Measurements from ENCODE around the gene NYNRIN. TPM values are rescaled to one million over a fixed set of nuclear protein-coding genes. Genes with fewer than 3 reads are reported as not detected.

The NYNRIN gene
- total RNA-seq, 2 donors from 2014 or later, result 13.0 to 26.7 TPM

DNA sequence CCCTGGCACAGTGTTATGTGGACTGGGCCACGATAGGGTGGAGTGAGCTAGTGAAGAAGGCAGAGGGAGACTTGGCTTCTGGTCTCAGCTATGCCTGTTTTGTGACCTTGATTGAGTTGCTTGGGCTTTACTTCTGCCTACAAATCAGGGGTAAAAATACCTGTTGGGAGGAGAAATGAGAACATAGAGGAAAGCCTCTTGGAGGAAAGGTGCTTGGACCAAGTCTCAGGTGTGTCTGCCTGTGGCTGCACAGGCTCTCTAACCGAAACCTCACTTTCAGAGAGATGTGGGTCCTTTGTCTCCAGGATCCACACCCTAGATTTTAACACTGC, 38.9 kb downstream of the NYNRIN start:
- Histone ChIP-seq H3K27ac (peak overlapping the region; percentile 10), H3K36me3 (peaks cover 26% of the 10 kb centered on the region)

DNA sequence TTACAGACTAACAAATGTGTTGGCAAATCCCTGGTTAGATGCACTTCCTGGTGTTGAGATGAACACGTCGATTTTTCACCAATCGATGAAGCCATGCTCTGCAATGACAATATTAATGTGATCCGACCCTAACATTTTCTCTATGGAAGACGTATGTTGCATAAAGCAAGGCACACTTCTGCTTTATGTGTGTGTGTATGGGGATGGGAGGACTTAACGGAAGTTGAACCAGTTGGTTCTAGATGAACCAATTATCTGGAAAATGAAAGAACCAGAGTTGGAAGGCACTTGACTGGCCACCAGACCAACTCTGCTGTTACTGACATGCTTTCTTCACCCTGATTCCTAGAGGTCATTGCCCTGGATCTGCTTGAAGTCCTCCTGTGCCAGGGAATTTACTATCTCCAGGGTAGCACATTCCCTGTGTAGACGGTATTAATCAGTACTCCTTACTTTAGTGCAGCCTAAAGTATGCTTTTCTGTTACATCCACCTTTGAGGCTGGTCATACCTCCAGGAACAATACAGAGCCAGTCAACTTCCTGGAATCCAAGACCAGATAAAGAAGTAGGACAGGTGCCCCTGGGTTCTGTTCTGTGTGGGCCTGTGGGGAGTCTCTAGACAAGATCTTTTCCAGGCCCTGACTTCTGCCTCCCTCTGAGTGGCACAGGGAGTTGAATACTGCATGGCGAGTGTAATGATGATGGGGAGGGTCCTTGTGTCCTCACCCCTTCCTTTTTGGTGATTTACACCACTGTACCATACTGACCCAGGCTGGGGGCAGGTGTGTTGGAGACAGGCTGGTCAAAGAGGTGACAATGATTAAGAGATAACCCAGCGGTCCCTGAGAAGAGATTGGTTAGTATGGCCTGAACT, 39.7 kb downstream of the NYNRIN start:
- TF ChIP-seq, protein P1, sequence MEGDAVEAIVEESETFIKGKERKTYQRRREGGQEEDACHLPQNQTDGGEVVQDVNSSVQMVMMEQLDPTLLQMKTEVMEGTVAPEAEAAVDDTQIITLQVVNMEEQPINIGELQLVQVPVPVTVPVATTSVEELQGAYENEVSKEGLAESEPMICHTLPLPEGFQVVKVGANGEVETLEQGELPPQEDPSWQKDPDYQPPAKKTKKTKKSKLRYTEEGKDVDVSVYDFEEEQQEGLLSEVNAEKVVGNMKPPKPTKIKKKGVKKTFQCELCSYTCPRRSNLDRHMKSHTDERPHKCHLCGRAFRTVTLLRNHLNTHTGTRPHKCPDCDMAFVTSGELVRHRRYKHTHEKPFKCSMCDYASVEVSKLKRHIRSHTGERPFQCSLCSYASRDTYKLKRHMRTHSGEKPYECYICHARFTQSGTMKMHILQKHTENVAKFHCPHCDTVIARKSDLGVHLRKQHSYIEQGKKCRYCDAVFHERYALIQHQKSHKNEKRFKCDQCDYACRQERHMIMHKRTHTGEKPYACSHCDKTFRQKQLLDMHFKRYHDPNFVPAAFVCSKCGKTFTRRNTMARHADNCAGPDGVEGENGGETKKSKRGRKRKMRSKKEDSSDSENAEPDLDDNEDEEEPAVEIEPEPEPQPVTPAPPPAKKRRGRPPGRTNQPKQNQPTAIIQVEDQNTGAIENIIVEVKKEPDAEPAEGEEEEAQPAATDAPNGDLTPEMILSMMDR (IDR thresholded peaks at IDR 0.05), result no peak

More for the DNA sequence above, 38.9 kb downstream of the NYNRIN start:
- DNase-seq, result no peak
- Histone ChIP-seq H3K9me3 (no peaks in the 10 kb centered on the region), H3K4me3 (no peak overlapping the region), H3K9ac (ENCODE audit: low read depth in 2 of 2, low read length in 2 of 2) (no peak overlapping the region), H3K27me3 (no peaks in the 10 kb centered on the region), H3K4me1 (peaks cover 23% of the 10 kb centered on the region)
- TF ChIP-seq, protein P1 (IDR thresholded peaks at IDR 0.05), result no peak
- intact Hi-C loops (cut with DNase I), result loop anchor here (2.0 to 10.0 kb wide), 2 partner anchors 105 to 193 kb away; partner anchors contain the start of gene TINF2

DNA sequence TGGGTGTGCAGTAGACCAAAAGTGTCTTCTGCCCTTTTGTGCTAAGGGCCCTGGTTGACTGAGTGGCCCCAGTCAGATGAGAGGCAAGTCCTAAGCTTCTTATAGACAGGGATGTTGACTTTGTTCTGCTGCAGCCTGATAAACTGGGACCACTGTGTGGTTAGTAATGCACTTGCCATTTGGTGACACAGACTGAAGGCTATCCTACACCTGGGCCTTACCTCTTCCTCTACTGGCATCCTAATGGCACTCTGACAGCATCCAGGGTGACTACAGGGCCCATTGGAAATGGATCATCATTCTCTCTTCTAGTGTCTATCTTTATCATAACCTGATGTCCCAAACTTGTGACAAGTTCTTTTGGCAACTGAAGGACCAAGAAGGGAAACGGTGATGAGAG, 40.5 kb downstream of the NYNRIN start:
- Histone ChIP-seq H3K27me3 (no peaks in the 10 kb centered on the region), H3K9me3 (no peaks in the 10 kb centered on the region), H3K9ac (ENCODE audit: low read depth in 2 of 2, low read length in 2 of 2) (no peak overlapping the region), H3K27ac (no peak overlapping the region), H3K36me3 (peaks cover 18% of the 10 kb centered on the region), H3K4me1 (peaks cover 27% of the 10 kb centered on the region), H3K4me3 (no peak overlapping the region)
- DNase-seq, result no peak
- TF ChIP-seq, protein P1 (IDR thresholded peaks at IDR 0.05), result no peak
- intact Hi-C loops (cut with DNase I), result loop anchor here (2.0 to 10.0 kb wide), 2 partner anchors 106 to 194 kb away; partner anchors contain the start of gene TINF2

More for the DNA sequence above, 39.7 kb downstream of the NYNRIN start:
- no peak overlapping the region for H3K4me3 ChIP-seq
- no peaks in the 10 kb centered on the region for H3K27me3 ChIP-seq
- peaks cover 25% of the 10 kb centered on the region for H3K4me1 ChIP-seq
- intact Hi-C loops (cut with DNase I), result loop anchor here (2.0 to 10.0 kb wide), 2 partner anchors 106 to 194 kb away; partner anchors contain the start of gene TINF2
- peaks cover 20% of the 10 kb centered on the region for H3K36me3 ChIP-seq
- H3K9ac ChIP-seq (ENCODE audit: low read depth in 2 of 2, low read length in 2 of 2), result no peak overlapping the region
- no peak for DNase-seq
- H3K9me3 ChIP-seq, result no peaks in the 10 kb centered on the region
- no peak overlapping the region for H3K27ac ChIP-seq

DNA sequence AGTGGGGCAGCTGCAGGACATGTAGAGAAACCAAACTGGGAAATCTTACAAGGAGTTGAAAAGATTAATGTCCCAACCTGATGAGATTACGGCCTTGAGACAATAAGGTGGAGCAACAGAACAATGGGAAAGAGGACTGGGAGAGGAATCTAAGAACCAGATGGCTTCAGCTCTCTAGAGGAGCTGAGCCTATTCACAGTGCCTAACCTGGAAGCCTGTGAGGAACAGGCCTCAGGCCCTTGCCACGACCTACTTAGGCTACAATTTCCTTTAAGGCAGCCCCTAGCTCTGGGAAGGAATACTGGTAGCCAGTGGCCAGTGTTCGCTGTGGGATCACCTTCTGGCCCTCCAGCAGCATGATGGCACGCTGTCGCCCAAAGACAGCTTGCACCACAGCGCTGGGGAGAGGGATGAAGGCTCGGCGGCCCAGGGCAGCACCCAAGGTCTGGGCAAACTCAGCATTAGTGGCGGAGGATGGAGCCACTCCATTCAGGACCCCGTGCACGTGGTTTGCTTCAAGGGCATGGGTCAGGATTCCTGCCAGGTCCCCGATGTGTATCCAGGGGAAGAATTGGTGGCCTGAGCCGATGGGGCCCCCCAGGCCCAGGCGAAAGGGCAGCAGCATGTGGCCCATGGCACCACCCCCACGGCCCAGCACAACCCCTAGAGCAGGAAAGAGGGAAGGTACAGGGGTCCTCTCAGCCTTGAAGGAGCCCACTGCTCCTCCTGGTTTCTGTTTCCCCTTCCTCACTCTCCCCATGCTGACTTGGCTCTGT, 41.2 kb downstream of the NYNRIN start:
- intact Hi-C loops (cut with DNase I), result loop anchor here (2.0 to 10.0 kb wide), 2 partner anchors 107 to 195 kb away; partner anchors contain the start of gene TINF2
- Histone ChIP-seq H3K9me3 (no peaks in the 10 kb centered on the region), H3K9ac (ENCODE audit: low read depth in 2 of 2, low read length in 2 of 2) (no peak overlapping the region), H3K4me3 (no peak overlapping the region), H3K27me3 (no peaks in the 10 kb centered on the region), H3K4me1 (peaks cover 27% of the 10 kb centered on the region), H3K27ac (no peak overlapping the region), H3K36me3 (peaks cover 18% of the 10 kb centered on the region)
- TF ChIP-seq, protein P1 (IDR thresholded peaks at IDR 0.05), result no peak
- no peak for DNase-seq

DNA sequence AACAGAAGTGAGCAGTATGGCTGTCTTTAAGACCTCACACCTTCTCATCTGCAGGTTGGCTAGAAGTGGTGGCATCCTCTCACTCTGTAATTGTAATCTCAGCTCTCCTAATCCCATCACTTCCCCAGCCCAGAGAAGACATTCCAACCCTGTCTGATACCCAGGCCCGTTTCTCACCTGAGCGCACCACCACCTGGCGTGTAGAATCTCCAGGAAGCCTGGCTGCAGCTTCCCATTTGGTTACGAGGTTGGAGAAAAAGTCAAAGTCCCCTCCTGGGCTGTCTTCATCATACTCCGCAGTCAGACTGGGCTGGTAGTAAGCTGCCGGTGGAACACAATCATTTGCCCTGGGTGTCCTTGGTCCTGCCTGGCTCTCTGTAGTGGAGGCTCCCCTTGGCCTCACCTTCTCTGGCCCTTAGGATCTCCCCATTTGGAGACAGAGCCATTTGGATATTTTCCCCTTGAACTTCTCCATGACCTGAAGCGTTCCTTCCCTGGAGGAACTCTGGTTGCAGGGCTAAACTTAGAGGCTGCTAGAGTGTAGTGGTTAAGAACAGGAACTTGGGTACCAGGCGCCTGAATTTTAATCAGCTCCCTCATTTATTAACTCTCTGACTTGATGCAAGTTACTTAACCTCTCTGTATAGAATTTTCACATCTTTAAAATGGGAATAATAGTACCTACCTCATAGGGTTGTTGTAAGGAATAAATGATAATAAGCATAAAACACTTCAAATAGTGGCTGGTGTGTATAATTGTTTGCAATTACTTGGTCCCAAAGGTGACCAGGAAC, 42.0 kb downstream of the NYNRIN start:
- no peak overlapping the region for H3K9ac ChIP-seq (ENCODE audit: low read depth in 2 of 2, low read length in 2 of 2)
- intact Hi-C loops (cut with DNase I), result no loop called here
- H3K27ac ChIP-seq, result no peak overlapping the region
- peaks cover 27% of the 10 kb centered on the region for H3K4me1 ChIP-seq
- peaks cover 18% of the 10 kb centered on the region for H3K36me3 ChIP-seq
- no peaks in the 10 kb centered on the region for H3K27me3 ChIP-seq
- H3K9me3 ChIP-seq, result no peaks in the 10 kb centered on the region
- DNase-seq, result no peak
- TF ChIP-seq, protein P1 (IDR thresholded peaks at IDR 0.05), result no peak
- no peak overlapping the region for H3K4me3 ChIP-seq
